DOHH2 (cell line): Measurements from ENCODE around the gene CDK5.

ENCODE experiments used
- CTCF ChIP-seq: fragments of 200-600 bp; sonication (generic); IDR thresholded peaks from one replicate; pipeline ENCODE4 v1.5.1; 2014; ENCODE audit warnings: antibody characterized with exemption, mild to moderate bottlenecking, low read depth, low read length; ENCODE audit not compliant: poor library complexity, severe bottlenecking
- EZH2phosphoT487 ChIP-seq: fragments of 200-600 bp; sonication (generic); IDR thresholded peaks from 2 replicates; pipeline ENCODE4 v1.6.1; 2017; ENCODE audit warnings: borderline replicate concordance, mild to moderate bottlenecking, antibody characterized with exemption, low read length, moderate library complexity, mixed read lengths

GRCh38 chr7:151046603-151047573 lies 10.8 kb downstream of the CDK5 start:
- TF ChIP-seq CTCF, result no peak
- no peak for TF ChIP-seq EZH2phosphoT487
